Thoracic aorta (tissue), 2 donors: ENCODE measurements around the gene MAPK14. TPM values are rescaled to one million over a fixed set of nuclear protein-coding genes. Genes with fewer than 3 reads are reported as not detected.
"Not testable (repeated sequence)": the region's sequence is repeated elsewhere in the genome, so short reads cannot be mapped to it uniquely, and the experiment has no call there.

Experiments used
- ATAC-seq: fragments of 150-250 bp; one replicate; pipeline ENCODE4 v1.8.0; 2017; ENCODE audit warnings: low read depth; ENCODE audit not compliant: insufficient number of reproducible peaks, low FRiP score
- DNase-seq: peaks from one replicate; pipeline ENCODE4 v3.0.0-alpha.2; 2020; ENCODE audit warnings: low spot score
- H3K27ac ChIP-seq, 2 donors: fragments of 200-600 bp; sonication (generic); 1 replicate in 1 of 2; 2 replicates in 1 of 2; pipeline ENCODE4 v1.5.1; 2016; ENCODE audit warnings: mild to moderate bottlenecking in 2 of 2, moderate library complexity in 2 of 2
- H3K27me3 ChIP-seq: fragments of 200-600 bp; sonication (generic); replicated peaks from 2 replicates; pipeline ENCODE4 v1.6.0; 2016; ENCODE audit warnings: mild to moderate bottlenecking; ENCODE audit not compliant: insufficient read depth
- H3K36me3 ChIP-seq: fragments of 200-600 bp; sonication (generic); one replicate; pipeline ENCODE4 v1.5.1; 2016
- H3K4me1 ChIP-seq, 2 donors: fragments of 200-600 bp; sonication (generic); 1 replicate in 1 of 2; 2 replicates in 1 of 2; pipeline versions ENCODE4 v1.5.1 to v1.6.0; 2016; ENCODE audit warnings: low read depth in 2 of 2, mild to moderate bottlenecking in 1 of 2; ENCODE audit not compliant: control insufficient read depth in 1 of 2
- H3K4me3 ChIP-seq: fragments of 200-600 bp; sonication (generic); 2 replicates; pipeline ENCODE4 v1.5.1; 2016; ENCODE audit warnings: mild to moderate bottlenecking
- H3K9me3 ChIP-seq: fragments of 200-600 bp; sonication (generic); 2 replicates; pipeline ENCODE4 v1.5.1; 2016
- total RNA-seq, 2 donors: library from RNA; depleted of rRNA; stranded (reverse); fragments of >200 nt; gene quantifications; one replicate each; pipeline versions ENCODE4 v1.1.0 to v1.2.3, GENCODE V29; 2016
- TF ChIP-seq, protein P1 (sequence below): fragments of 200-600 bp; sonication (generic); IDR thresholded peaks from one replicate; pipeline ENCODE4 v1.5.1; 2019; ENCODE audit warnings: antibody characterized with exemption

Gene MAPK14
- total RNA-seq, 2 donors from 2014 or later = 61.9 to 106 TPM

DNA sequence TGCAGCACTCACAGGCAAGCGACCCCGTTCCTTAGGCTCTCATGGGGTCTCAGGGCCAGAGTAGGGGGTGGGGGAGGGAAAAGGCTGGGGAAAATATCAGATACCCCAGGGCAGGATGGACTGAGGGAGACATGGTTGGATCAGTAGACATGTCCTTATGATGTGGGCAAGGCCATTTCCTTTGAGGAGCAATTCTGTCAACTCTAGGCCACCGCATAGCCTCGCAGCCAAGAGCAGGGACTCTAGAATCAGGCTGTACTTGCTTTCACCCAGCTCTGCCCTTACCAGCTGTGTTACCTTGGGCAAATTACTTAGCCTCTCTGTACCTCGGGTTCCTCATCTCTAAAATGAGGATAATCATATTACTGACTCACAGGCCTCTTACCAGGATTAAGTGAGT lies 100.5 kb downstream of the MAPK14 start:
- no peak for ATAC-seq
- TF ChIP-seq, protein P1, sequence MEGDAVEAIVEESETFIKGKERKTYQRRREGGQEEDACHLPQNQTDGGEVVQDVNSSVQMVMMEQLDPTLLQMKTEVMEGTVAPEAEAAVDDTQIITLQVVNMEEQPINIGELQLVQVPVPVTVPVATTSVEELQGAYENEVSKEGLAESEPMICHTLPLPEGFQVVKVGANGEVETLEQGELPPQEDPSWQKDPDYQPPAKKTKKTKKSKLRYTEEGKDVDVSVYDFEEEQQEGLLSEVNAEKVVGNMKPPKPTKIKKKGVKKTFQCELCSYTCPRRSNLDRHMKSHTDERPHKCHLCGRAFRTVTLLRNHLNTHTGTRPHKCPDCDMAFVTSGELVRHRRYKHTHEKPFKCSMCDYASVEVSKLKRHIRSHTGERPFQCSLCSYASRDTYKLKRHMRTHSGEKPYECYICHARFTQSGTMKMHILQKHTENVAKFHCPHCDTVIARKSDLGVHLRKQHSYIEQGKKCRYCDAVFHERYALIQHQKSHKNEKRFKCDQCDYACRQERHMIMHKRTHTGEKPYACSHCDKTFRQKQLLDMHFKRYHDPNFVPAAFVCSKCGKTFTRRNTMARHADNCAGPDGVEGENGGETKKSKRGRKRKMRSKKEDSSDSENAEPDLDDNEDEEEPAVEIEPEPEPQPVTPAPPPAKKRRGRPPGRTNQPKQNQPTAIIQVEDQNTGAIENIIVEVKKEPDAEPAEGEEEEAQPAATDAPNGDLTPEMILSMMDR = no peak

GRCh38 chr6:36128793-36129192 lies 101.2 kb downstream of the MAPK14 start:
- Histone ChIP-seq H3K27me3 (no peaks in the 10 kb centered on the region), H3K4me3 (no peak overlapping the region), H3K27ac (no peak overlapping the region), H3K36me3 (no peaks in the 10 kb centered on the region), H3K9me3 (no peaks in the 10 kb centered on the region), H3K4me1 (peaks cover 4 to 27% of the 10 kb centered on the region in 2 donors)
- TF ChIP-seq, protein P1 = no peak
- ATAC-seq (no peak), DNase-seq (no peak)

More for the DNA sequence above, 100.5 kb downstream of the MAPK14 start:
- Histone ChIP-seq H3K4me3 (no peak overlapping the region), H3K27ac (no peak overlapping the region), H3K4me1 (peaks cover 7 to 27% of the 10 kb centered on the region in 2 donors), H3K9me3 (no peaks in the 10 kb centered on the region), H3K36me3 (no peaks in the 10 kb centered on the region), H3K27me3 (no peaks in the 10 kb centered on the region)
- DNase-seq = no peak

GRCh38 chr6:36129334-36129733 lies 101.7 kb downstream of the MAPK14 start:
- H3K27me3 ChIP-seq, H3K9me3 ChIP-seq, H3K4me3 ChIP-seq, H3K27ac ChIP-seq, DNase-seq, H3K36me3 ChIP-seq, ATAC-seq: not testable (repeated sequence)
- H3K4me1 ChIP-seq = peaks cover 4 to 23% of the 10 kb centered on the region in 2 donors

DNA sequence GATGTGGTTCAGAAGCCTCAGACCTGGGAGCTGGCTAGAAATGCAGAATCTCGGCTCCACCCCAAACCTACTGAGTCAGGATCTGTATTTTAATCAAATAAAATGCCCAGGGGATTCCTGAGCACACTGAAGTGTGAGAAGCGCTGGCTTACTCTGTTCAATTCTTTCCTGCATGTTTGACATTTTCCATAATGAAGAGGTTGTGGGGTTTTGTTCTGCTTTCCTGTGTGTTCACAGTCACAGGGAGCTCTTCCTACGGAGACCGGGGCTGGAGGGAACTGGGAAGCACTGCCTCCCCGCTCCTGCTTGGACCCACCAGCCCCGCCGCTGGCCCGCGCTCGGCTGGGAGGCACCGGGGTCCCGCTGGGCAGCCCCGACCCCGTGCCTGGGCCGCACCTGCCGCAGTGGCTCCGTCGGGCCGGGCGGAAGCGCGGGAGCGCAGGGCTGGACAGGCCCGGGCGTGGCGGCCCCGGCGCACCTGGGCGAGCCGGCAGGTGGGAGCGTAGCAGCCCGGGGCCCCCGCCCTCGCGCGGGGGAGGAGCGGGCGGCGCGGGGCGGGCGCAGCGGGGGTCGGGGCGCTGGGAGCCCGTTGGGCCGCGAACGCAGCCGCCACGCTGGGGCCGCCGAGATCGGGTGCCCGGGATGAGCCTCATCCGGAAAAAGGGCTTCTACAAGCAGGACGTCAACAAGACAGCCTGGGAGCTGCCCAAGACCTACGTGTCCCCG lies 102.5 kb downstream of the MAPK14 start, which contains the start of gene MAPK13:
MAPK13 (plus strand) TSS at position 573 of the 726 bp plus-strand sequence; CDS start at position 643, 70 bp downstream.
- Histone ChIP-seq H3K4me3 (peak within 1 kb of the TSS; percentile 67), H3K4me1 (peaks cover 4 to 22% of the 10 kb centered on the region in 2 donors), H3K27ac (no peak within 1 kb of the TSS), H3K27me3 (no peaks in the 10 kb centered on the region), H3K36me3 (no peaks in the 10 kb centered on the region), H3K9me3 (no peaks in the 10 kb centered on the region)
- TF ChIP-seq, protein P1 = no peak
- ATAC-seq (no peak), DNase-seq (no peak)

GRCh38 chr6:36130667-36131510 lies 103.3 kb downstream of the MAPK14 start:
- H3K9me3 ChIP-seq = no peaks in the 10 kb centered on the region
- DNase-seq (no peak), ATAC-seq (no peak)
- no peak overlapping the region for H3K27ac ChIP-seq
- H3K4me1 ChIP-seq = peaks cover 4 to 22% of the 10 kb centered on the region in 2 donors
- no peaks in the 10 kb centered on the region for H3K36me3 ChIP-seq
- TF ChIP-seq, protein P1 = no peak
- H3K27me3 ChIP-seq = no peaks in the 10 kb centered on the region
- H3K4me3 ChIP-seq = peak overlapping the region; percentile 67
